Suppressor macrophage treated with lipopolysaccharide for 4 hours (primary cell): ENCODE data around the gene NDUFB6.
"Not testable (repeated sequence)": the region's sequence is repeated elsewhere in the genome, so short reads cannot be mapped to it uniquely, and the experiment has no call there.

Source experiments
- DNase-seq: peaks from one replicate; pipeline ENCODE4 v3.0.0-alpha.2; 2020

NDUFB6 gene

GRCh38 chr9:32570262-32570661 is 2.7 kb downstream of the NDUFB6 start:
- no peak for DNase-seq

GRCh38 chr9:32566770-32567169 is 6.2 kb downstream of the NDUFB6 start:
- no peak for DNase-seq

- no peak for DNase-seq
Measured at GRCh38 chr9:32565967-32566366, 7.0 kb downstream of the NDUFB6 start.

- peak; percentile 48 for DNase-seq
Measured at GRCh38 chr9:32558408-32558934, 14.5 kb downstream of the NDUFB6 start.

GRCh38 chr9:32554591-32554990 is 18.4 kb downstream of the NDUFB6 start:
- DNase-seq = no peak

DNA sequence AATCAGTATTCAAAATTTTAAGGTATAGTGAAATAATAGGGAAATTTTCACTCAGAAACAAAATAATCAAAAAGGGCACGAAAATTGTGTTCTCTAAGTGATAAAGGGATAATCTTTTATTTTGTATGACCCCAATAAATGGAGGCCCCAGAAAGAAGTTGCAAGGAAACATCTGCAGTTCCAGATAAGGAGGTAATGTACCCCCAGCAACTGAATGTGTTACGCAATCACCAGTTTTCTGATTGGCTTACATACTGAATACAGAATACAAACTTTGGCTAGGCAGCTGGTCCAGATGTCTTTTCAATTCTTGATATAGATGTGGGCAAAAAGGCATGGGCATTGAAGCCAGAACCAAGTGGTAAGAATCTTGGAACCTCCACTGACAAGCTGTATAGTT is 18.9 kb downstream of the NDUFB6 start:
- no peak for DNase-seq

DNA sequence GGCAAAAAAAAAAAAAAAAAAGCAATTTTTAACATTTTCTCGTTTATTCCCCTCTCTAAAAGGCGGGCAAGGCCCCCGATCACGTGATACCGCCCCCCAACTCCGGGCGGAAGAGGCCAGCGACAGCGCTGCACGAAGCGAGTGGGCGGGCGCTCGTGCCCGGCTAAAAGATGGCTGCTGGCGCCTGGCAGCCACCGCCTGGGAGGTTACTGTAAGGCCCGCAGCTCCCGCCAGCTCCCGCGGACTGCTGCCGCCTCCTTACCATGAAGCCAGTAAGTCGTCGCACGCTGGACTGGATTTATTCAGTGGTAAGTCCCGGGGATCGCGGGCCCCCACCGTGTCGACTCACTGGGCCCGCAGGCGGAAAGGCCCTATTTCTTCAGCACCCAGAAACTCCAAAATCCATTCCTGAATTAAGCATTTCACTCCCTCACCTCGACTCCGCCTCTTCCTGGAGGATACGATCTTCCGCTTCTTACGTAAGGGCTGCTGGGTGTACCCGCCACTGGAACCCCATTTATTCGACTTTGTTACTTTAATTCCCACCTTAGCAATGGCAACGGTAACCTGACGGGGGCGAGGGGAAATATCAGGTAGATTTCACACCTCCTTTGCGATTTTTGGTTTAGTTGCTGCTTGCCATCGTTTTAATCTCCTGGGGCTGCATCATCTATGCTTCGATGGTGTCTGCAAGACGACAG is 20.6 kb downstream of the NDUFB6 start, which contains the start of the genes SMIM27 and TOPORS:
Gene SMIM27, plus strand, starts transcription at position 156 of the 701 bp plus-strand sequence. Its CDS starts 108 bp downstream, at position 264.
Gene TOPORS, minus strand, starts transcription at position 415 of the 701 bp plus-strand sequence. Its CDS starts 150 bp downstream, at position 265.
- DNase-seq = peak; percentile 94

GRCh38 chr9:32551276-32552051 is 21.5 kb downstream of the NDUFB6 start:
- DNase-seq = peak; percentile 63

DNA sequence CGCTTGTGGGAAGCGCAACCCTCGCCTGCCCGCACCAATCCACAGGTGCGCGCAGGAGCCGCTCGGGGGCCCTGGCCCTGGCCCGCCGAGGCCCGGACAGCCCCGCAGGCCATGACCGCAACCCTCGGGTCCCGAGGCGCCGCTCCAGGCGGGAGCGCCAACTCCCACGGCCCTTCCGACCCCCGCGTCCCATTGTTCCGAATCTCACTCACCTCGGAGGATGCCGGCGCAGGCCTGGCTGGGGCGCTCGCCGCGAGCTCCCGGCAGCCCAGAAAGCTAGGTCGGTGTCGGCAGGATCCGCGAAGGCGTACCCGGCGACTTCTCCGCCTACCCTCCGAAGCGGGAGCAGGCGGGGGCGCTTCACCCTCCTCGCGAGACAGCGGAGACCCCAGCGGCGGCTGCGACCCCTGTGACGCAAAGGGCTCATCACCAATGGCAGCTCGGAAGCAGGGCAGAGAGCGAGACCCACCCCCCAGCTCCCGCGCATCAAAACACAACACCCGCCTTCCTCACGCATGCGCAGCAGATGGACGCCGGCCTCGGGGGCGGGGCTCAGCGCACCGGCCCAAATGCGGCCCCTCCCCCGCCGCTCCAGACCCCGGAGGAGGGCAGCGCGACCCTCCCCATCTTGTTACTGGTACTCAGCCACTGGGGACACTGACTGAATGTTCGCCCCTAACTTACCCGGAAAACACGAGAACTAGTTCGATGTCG is 22.2 kb downstream of the NDUFB6 start:
- peak; percentile 87 for DNase-seq

- no peak for DNase-seq
Measured at GRCh38 chr9:32550150-32550561, 22.8 kb downstream of the NDUFB6 start.

DNA sequence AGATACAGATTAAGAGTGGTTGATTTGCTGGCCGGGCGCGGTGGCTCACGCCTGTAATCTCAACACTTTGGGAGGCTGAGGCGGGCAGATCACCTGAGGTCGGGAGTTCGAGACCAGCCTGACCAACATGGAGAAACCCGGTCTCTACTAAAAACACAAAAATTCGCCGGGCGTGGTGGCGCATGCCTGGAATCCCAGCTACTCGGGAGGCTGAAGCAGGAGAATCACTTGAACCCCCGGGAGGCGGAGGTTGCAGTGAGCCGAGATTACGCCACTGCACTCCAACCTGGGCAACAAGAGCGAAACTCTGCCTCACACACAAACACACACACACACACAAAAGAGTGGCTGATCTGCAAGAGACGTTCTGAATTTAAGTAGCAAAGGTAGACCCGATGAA is 24.7 kb downstream of the NDUFB6 start:
- DNase-seq = not testable (repeated sequence)

- DNase-seq = no peak
Measured at GRCh38 chr9:32545884-32546283, 27.1 kb downstream of the NDUFB6 start.

- no peak for DNase-seq
Measured at GRCh38 chr9:32543047-32543446, 29.9 kb downstream of the NDUFB6 start.

DNA sequence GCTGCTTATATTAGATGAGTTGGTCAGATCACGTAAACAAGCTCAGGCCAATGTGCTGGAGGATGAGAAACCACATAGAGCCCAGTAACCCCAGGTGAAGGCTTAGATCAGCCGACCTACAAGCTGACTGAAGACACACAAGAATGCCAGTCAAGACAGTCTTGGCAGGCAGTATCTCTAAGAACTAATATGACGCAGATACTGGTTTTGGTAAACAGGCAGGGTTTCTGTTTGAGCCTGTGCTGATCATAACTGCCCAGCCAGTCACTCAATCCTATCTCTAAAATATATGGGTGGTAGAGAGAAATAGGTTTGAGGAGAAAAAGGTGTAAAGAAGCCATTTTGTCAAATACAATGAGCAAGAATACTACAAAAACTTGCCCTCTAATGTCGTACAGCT is 39.1 kb downstream of the NDUFB6 start:
- DNase-seq = no peak

DNA sequence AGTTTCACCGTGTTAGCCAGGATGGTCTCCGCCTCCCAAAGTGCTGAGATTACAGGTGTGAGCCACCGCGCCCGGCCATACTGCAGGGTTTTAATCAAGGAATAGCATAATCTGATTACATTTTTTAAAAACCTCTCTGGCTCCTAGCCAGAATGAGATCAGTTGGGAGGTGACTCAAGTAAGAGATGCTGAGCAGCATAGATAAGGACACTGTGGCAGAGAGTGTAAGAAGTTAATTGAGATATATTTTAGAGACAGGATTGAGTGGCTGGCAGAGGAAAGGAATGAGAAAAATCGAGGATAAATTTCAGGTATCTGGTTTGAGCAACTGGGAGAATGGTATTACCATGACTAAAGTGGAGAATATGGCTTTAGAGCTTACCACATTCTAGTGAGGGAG is 39.6 kb downstream of the NDUFB6 start:
- no peak for DNase-seq

GRCh38 chr9:32526707-32527048 is 46.3 kb downstream of the NDUFB6 start:
- DNase-seq = no peak

DNA sequence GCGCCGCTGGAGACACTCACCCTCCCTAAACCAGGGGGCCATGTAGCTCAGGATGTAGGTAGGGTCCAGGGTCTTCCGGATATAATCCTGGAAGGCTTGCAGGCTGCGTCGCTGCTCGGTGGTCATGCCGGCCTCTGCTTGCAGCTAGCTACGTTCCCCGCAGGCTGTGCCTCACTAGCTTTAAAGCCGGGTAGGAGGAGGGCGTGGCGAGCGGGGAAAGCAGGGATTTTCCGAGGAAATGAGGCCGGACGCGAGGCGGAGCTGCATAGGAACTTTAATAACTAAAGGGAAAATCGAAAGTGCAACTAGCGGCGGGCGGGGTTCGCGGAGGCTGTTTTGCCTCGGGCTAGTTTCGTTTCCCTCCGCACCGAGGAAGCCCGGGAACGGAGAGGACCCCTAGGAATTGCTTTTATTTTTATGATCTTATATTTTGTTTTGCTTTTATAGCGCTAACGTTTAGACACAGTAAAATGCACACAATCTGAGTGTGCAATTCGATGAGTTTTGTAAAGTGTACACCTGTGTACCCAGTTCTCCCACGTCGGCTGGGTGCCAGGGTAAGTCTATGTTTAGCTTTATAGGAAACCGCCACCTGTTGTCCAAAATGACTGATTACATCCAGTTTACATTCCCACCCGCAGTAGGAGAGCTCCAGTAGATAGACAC is 46.8 kb downstream of the NDUFB6 start, which contains the start of gene RIGI:
Gene RIGI, minus strand, starts transcription at position 156 of the 666 bp plus-strand sequence. Its CDS starts 30 bp downstream, at position 126.
- DNase-seq = peak; percentile 99

GRCh38 chr9:32525709-32526030 is 47.3 kb downstream of the NDUFB6 start:
- DNase-seq = no peak

- peak; percentile 33 for DNase-seq
Measured at GRCh38 chr9:32524892-32525708, 47.9 kb downstream of the NDUFB6 start.

- not testable (repeated sequence) for DNase-seq
Measured at GRCh38 chr9:32524558-32524891, 48.4 kb downstream of the NDUFB6 start.

DNA sequence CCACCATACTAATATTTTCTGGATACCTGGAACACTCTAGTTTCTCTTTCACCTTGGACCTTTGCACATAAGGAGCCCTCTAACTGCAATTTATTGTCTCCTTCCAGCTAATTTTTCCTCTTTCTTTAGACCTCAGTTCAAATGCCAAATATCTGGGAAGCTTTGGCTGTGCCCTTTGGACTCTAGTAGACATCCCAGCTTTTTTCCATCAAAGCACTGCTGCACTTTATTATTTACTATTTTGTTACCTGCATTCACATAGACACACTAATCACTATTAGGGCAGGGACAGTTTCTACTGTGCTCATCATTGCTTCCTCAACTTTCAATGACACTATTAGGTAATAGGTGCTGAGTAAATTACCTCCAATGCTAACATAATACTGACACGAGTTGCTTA is 49.0 kb downstream of the NDUFB6 start:
- DNase-seq = no peak

- DNase-seq = no peak
Measured at GRCh38 chr9:32518276-32518675, 54.7 kb downstream of the NDUFB6 start.
